ENCODE data around the gene RFTN2.

Gene RFTN2

GRCh38 chr2:197674591-197674990 is 796 bp downstream of the RFTN2 start:
- no peak overlapping the region for H3K27ac ChIP-seq (replicated peaks)
- no peaks in the 10 kb centered on the region for H3K27me3 ChIP-seq (ENCODE audit: insufficient read depth, poor library complexity, severe bottlenecking)
- H3K4me3 ChIP-seq (replicated peaks; ENCODE audit: insufficient read depth, low read length) = no peak overlapping the region
- no peak for TF ChIP-seq GABPA (IDR thresholded peaks at IDR 0.05; ENCODE audit: low read depth)
- TF ChIP-seq SPI1 (IDR thresholded peaks at IDR 0.05; ENCODE audit: borderline replicate concordance, low read depth) = no peak
- TF ChIP-seq CTCF (IDR thresholded peaks at IDR 0.05; ENCODE audit: insufficient read depth, low read length) = no peak
- TF ChIP-seq REST (IDR thresholded peaks at IDR 0.05; ENCODE audit: insufficient replicate concordance, low read depth) = no peak
- no peak for TF ChIP-seq POLR2AphosphoS5 (IDR thresholded peaks at IDR 0.05; ENCODE audit: low read depth)
- DNase-seq (ENCODE audit: low read depth in 1 of 2, low spot score in 1 of 2) = no peak

GRCh38 chr2:197674060-197674459 is 1.3 kb downstream of the RFTN2 start:
- H3K27ac ChIP-seq (replicated peaks) = no peak overlapping the region
- no peak for TF ChIP-seq CTCF (IDR thresholded peaks at IDR 0.05; ENCODE audit: insufficient read depth, low read length)
- TF ChIP-seq REST (IDR thresholded peaks at IDR 0.05; ENCODE audit: insufficient replicate concordance, low read depth) = no peak
- no peak for TF ChIP-seq SPI1 (IDR thresholded peaks at IDR 0.05; ENCODE audit: borderline replicate concordance, low read depth)
- TF ChIP-seq POLR2AphosphoS5 (IDR thresholded peaks at IDR 0.05; ENCODE audit: low read depth) = no peak
- TF ChIP-seq GABPA (IDR thresholded peaks at IDR 0.05; ENCODE audit: low read depth) = no peak
- H3K27me3 ChIP-seq (ENCODE audit: insufficient read depth, poor library complexity, severe bottlenecking) = no peaks in the 10 kb centered on the region
- H3K4me3 ChIP-seq (replicated peaks; ENCODE audit: insufficient read depth, low read length) = no peak overlapping the region
- DNase-seq (ENCODE audit: low read depth in 1 of 2, low spot score in 1 of 2) = no peak

GRCh38 chr2:197673606-197674005 is 1.8 kb downstream of the RFTN2 start:
- Histone ChIP-seq H3K27me3 (ENCODE audit: insufficient read depth, poor library complexity, severe bottlenecking) (no peaks in the 10 kb centered on the region), H3K27ac (replicated peaks) (no peak overlapping the region), H3K4me3 (replicated peaks; ENCODE audit: insufficient read depth, low read length) (no peak overlapping the region)
- TF ChIP-seq SPI1 (IDR thresholded peaks at IDR 0.05; ENCODE audit: borderline replicate concordance, low read depth) (no peak), POLR2AphosphoS5 (IDR thresholded peaks at IDR 0.05; ENCODE audit: low read depth) (no peak), GABPA (IDR thresholded peaks at IDR 0.05; ENCODE audit: low read depth) (no peak), REST (IDR thresholded peaks at IDR 0.05; ENCODE audit: insufficient replicate concordance, low read depth) (no peak), CTCF (IDR thresholded peaks at IDR 0.05; ENCODE audit: insufficient read depth, low read length) (no peak)
- DNase-seq (ENCODE audit: low read depth in 1 of 2, low spot score in 1 of 2) = no peak
